GM21515 (cell line): ENCODE data around the gene ZNF611.
"Not testable (repeated sequence)": the region's sequence is repeated elsewhere in the genome, so short reads cannot be mapped to it uniquely, and the experiment has no call there.

Source experiments
- ATAC-seq: cut with Tn5 transposase; IDR thresholded peaks from one replicate; pipeline ENCODE4 v1.9.1; 2021; ENCODE audit not compliant: unreplicated experiment

ZNF611 gene

DNA sequence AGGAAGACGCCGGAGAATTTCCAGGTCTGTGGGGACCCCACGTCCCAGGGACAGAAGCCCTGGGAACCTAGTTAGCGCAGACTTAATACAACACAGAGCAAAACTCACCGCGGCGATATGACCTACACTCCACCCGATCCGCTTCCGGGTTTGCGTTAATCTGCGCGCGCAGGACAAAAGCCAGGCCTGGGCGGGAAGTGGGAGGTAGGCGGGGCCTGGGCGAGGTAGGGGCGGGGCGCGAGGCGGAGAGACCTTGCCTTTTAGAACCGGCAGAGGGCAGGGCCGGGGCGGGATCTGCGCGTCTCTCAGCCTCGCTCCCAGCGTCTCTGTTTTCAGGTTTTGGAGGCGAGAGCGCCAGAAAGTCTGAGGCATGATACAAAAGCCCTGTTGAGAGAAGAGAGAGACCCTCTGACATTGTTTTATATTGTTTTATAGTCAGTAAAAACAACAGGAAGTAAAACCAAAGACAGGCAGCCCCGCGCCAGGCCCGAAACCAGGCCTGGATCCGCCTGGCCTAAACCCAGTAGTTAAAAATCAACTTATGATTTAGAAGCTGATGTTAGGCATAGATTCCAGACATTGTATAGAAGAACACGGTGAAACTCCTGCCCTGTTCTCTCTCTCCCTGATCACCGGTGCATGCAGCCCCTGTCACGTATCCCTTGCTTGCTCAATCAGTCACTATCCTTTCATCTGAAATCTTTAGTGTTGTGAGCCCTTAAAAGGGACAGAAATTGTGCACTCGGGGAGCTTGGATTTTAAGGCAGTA is at the start of gene ZNF611:
ZNF611 (minus strand) TSS at position 152 of the 769 bp plus-strand sequence. CDS start 19,150 bp downstream, outside the sequence.
- ATAC-seq: peak; percentile 93

DNA sequence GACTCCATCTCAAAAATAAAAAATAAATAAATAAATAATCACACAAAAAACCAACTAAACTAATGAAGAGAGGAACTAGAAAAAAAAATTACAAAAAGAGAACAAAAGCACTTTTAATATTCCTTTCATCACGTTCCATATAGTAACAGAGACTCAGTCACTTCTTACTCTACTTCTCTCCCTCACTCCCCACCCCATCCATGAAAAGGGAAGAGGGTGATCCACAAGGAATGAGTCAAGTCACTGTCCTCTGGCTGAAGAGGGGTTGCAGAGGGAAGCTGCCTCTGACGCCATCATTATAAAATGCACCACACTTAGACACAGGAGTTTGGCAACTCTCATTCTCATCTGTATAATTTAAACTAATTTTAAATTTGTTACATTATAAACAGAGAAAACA is 48.0 kb upstream of the ZNF611 start:
- ATAC-seq: not testable (repeated sequence)

GRCh38 chr19:52778811-52779210 is 44.0 kb upstream of the ZNF611 start:
- ATAC-seq: no peak

DNA sequence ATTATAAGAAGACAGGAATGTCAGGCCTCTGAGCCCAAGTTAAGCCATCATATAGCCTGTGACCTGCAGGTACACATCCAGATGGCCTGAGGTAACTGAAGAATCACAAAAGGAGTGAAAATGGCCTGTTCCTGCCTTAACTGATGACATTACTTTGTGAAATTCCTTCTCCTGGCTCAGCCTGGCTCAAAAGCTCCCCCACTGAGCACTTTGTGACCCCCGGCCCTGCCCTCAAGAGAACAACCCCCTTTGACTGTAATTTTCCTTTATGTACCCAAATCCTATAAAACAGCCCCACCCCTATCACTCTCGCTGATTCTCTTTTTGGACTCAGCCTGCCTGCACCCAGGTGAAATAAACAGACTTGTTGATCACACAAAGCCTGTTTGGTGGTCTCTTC is 21.6 kb upstream of the ZNF611 start:
- not testable (repeated sequence) for ATAC-seq

DNA sequence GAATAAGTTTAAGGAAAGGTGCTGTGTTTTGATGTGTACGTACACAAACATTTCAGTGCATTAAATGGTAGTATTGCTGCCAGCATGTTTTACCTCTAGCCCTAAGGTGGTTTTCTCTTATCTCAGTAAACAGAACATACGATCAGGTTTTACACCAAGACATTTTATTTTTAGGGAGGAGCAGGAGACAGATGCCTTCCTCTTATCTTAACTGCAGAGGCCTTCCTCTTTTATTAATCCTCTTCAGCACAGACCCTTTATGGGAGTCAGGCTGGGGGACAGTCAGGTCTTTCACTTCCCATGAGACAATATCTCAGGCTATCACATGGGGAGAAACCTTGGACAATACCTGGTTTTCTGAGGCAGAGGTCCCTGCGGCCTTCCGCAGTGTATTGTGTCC is 14.9 kb upstream of the ZNF611 start:
- no peak for ATAC-seq

- ATAC-seq: no peak
These were observed 13.6 kb upstream of the ZNF611 start for GRCh38 chr19:52748336-52748950.

- ATAC-seq: not testable (repeated sequence)
These were observed 11.1 kb upstream of the ZNF611 start for GRCh38 chr19:52745919-52746318.

GRCh38 chr19:52743091-52743490 is 8.2 kb upstream of the ZNF611 start:
- no peak for ATAC-seq

GRCh38 chr19:52742516-52742915 is 7.7 kb upstream of the ZNF611 start:
- ATAC-seq: no peak

- no peak for ATAC-seq
These were observed 7.2 kb upstream of the ZNF611 start for GRCh38 chr19:52741951-52742485.

GRCh38 chr19:52741371-52741770 is 6.5 kb upstream of the ZNF611 start:
- ATAC-seq: not testable (repeated sequence)

- no peak for ATAC-seq
These were observed 4.7 kb upstream of the ZNF611 start for GRCh38 chr19:52739576-52739975.

DNA sequence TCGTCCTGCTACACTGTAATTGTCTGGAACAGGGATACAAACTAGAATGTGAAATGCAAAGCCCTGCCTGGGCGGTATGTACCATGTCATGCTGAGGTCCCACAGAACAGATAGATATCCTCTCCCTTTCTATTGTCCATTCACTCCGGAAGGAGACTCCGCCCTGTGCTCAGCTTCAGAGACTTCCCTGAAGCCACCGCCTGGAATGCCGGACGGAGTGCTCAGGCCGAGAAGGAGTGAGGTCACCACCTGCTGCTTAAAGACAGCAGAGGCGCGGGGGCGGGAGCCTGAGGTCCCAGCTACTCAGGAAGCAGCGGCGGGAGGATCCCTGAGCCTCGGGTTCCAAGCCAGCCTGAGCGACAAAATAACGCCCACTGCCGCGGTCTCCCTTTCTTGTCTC is 890 bp upstream of the ZNF611 start:
- no peak for ATAC-seq

DNA sequence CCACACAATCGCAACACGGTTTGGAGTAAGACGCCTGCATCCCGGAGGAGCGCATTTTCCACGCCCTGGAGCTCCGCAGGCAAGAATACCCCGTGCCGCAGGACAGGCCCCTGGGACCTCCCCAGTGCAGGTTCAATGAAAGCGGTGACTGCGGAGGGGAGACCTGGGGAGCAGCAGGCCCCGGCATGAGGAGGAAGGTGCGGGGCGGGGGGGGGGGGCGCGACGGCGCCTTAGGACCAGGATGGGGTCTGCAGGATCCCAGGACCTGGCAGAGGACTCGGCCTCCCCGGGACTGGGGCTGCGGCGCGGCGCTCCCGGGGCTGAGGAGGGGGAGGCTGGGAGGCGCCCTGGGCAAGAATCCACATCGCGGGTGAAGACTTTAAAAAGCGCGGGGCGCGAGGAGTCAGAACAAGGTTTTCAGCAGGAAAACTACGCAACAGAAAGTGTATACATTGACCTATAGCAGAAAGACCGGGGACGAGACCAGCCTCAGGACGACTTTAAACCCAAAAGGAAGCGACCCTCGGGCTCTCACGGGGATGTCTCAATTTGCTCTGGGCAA is 432 bp downstream of the ZNF611 start:
- peak; percentile 17 for ATAC-seq

DNA sequence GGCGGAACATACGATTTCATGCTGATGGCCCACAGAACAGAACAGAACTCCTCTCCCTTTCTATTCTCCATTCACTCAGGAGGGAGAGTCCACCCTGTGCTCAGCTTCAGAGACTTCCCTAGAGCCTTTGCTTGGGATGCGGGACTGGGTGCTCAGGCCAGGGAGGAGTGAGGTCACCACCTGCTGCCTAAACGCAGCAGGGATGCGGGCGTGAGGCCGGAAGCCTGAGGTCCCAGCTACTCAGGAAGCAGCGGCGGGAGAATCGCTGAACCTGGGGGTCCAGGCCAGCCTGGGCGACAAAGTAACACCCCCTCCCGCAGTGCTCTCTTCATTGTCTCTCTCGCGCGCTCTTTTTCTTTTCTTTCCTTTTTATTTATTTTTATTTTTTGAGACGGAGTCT is 8.8 kb downstream of the ZNF611 start:
- not testable (repeated sequence) for ATAC-seq

DNA sequence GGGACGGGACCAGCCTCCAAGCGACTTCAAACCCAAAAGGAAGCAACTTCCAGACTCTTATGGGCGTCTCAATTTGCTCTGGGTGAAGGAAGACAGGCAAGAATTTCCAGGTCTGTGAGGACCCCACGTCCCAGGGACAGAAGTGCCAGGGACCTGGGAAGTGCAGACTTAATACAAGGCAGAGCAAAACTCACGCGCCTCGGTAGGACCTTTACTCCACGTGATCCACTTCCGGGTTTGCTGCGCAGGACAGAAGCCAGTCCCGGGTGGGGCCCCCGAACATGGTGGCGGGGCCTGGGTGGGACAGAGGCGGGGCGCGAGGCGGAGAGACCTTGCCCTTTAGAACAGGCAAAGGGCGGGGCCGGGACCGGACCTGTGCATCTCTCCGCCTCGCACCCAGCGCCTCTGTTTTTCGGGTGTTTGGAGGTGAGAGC is 9.3 kb downstream of the ZNF611 start:
- ATAC-seq: no peak

DNA sequence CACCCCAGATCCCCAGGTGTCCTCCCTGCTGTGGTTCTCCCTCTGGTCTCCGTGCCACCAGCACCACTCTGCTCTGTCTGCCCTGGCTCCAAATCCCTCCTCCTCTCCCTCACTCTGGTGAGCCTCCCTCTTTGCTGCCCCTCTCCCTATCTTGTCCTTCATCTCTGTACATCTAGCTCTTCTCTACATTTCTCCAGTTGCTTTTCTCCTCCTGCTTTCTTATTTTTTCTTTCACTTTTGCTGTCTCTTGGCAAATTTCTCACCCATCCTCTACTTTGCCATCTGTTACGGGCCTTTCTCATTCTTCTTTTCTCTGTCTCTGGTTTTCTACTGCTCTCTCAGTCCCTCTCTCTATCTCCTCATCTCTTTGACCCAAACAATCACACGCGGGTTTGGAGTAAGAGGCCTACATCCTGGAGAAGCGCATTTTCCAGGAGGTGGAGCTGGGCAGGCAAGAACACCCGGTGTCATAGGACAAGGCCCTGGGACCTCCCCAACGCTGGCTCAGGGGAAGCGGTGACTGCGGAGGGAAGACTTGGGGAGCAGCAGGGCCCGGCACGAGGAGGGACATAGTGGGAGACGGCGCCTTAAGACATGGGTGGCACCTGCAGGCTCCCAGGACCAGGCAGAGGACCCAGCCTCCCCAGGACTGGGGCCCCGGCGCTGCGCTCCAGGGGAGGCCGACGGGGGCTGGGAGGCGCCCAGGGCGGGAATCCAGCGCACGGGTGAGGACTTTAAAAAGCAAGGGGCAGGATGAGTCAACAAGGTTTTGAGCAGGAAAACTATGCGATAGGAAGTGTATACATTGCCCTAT is 9.9 kb downstream of the ZNF611 start:
- no peak for ATAC-seq

GRCh38 chr19:52723907-52724598 is 10.8 kb downstream of the ZNF611 start:
- not testable (repeated sequence) for ATAC-seq

DNA sequence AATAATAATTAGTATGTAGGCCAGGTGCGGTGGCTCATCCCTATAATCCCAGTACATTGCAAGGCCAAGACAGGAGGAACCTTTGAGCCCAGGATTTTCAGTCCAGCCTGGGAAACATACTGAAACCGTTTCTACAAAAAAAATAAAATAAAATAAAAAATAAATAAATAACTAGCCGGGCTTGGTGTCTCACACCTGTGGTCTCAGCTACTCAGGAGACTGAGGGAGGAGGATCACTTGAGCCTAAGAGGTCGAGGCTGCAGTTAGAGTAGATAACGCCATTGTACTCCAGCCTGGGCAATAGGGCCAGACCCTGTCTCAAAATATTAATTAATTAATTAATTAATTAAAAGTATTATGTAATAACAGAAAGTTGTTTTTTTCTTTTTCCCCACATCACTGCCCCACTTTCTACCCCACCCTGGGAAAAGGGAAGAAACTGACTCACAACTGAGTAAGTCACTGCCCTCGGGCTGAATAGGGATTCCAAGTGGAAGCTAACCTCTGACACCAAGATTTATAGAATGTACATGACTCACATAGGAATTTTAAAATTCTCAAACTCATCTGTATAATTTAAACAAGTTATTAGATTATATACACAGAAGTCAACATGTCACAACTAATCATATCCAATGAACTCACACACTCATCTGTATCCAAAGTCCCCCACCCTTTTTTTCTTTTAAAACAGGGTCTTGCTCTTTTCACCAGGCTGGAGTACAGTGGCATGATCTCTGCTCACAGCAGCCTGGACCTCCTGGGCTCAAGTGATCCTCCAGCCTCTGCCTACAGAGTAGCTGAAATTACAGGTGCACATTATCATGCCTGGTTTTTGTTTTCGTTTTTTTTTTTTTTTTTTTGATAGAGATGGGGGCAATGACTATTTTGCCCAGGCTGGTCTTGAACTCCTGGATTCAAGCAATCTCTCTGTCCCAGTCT is 12.5 kb downstream of the ZNF611 start:
- ATAC-seq: no peak
